PC-9 (cell line): ENCODE results near the gene GHR.

Source experiments
- EZH2 ChIP-seq: fragments of 200-600 bp; sonication (generic); IDR thresholded peaks from 2 replicates; pipeline ENCODE4 v1.8.0; 2017; ENCODE audit warnings: antibody characterized with exemption, low read depth
- TF ChIP-seq, protein P1 (sequence below): fragments of 200-600 bp; sonication (generic); conservative IDR thresholded peaks from 2 replicates; pipeline ENCODE4 v1.6.1; 2017; ENCODE audit warnings: mixed run types, antibody characterized with exemption, mild to moderate bottlenecking, moderate library complexity

DNA sequence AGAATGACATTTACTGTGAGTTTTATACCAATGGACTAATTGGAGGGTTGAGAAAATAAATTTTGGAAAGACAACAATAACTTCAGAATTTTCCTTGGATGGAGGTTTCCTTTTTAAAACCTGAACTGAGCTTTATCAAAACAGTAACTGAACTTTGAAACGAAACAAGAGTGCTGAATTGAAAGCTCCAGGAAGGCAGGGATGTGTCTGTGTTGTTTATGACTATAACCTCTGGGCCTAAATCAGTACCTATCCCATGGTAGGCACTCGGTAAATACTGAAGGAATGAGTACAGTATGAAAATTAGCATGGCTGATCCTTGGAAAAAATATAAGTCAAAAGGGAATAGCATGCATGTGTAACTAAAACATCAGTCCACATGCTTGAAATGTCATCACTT is 93.9 kb downstream of the GHR start:
- no peak for TF ChIP-seq EZH2
- TF ChIP-seq, protein P1, sequence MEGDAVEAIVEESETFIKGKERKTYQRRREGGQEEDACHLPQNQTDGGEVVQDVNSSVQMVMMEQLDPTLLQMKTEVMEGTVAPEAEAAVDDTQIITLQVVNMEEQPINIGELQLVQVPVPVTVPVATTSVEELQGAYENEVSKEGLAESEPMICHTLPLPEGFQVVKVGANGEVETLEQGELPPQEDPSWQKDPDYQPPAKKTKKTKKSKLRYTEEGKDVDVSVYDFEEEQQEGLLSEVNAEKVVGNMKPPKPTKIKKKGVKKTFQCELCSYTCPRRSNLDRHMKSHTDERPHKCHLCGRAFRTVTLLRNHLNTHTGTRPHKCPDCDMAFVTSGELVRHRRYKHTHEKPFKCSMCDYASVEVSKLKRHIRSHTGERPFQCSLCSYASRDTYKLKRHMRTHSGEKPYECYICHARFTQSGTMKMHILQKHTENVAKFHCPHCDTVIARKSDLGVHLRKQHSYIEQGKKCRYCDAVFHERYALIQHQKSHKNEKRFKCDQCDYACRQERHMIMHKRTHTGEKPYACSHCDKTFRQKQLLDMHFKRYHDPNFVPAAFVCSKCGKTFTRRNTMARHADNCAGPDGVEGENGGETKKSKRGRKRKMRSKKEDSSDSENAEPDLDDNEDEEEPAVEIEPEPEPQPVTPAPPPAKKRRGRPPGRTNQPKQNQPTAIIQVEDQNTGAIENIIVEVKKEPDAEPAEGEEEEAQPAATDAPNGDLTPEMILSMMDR, result no peak
